ENCODE results near the gene ARID3B.

DNA sequence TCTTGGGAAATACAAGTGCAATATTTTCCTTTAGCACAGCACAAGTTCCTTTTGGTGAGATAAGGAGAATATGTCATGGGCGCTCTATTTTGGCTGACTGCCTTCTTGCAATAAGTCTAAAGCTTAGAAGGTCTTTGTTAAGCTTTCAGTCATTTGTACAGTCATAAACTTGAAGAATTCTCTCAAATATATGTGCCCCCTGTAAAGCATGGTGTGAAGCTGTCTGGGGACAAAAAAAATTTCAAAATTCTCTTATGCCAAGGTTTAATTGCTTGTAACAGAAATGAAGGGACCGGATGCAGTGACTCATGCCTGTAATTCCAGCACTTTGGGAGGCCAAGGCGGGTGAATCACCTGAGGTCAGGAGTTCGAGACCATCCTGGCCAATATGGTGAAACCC is 21.7 kb upstream of the ARID3B start:
- TF ChIP-seq, protein P1, sequence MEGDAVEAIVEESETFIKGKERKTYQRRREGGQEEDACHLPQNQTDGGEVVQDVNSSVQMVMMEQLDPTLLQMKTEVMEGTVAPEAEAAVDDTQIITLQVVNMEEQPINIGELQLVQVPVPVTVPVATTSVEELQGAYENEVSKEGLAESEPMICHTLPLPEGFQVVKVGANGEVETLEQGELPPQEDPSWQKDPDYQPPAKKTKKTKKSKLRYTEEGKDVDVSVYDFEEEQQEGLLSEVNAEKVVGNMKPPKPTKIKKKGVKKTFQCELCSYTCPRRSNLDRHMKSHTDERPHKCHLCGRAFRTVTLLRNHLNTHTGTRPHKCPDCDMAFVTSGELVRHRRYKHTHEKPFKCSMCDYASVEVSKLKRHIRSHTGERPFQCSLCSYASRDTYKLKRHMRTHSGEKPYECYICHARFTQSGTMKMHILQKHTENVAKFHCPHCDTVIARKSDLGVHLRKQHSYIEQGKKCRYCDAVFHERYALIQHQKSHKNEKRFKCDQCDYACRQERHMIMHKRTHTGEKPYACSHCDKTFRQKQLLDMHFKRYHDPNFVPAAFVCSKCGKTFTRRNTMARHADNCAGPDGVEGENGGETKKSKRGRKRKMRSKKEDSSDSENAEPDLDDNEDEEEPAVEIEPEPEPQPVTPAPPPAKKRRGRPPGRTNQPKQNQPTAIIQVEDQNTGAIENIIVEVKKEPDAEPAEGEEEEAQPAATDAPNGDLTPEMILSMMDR (conservative IDR thresholded peaks at IDR 0.05 in 1 of 2, IDR thresholded peaks at IDR 0.05 in 1 of 2; ENCODE audit: low read depth in 1 of 2, low read length in 2 of 2), result no peak
- no peak for TF ChIP-seq EZH2 (IDR thresholded peaks at IDR 0.05; ENCODE audit: low read length, missing control alignments)
